DND-41 (cell line): ENCODE data around the gene CLSTN2.

Experiments
- ATAC-seq: fragments of 200-7000 bp; cut with Tn5 transposase; 3 replicates; pipeline ENCODE4 v1.9.1; 2021; ENCODE audit warnings: low read depth; ENCODE audit not compliant: insufficient read depth
- DNase-seq: peaks from one replicate; pipeline ENCODE4 v3.0.0-alpha.2; 2020
- H2AFZ ChIP-seq: 2 replicates; pipeline ENCODE4 v1.6.0; 2012; ENCODE audit warnings: low read depth, low read length
- H3K27ac ChIP-seq: 2 replicates; pipeline ENCODE4 v1.5.1; 2012; ENCODE audit warnings: low read length, inconsistent platforms
- H3K27me3 ChIP-seq: fragments of 200-600 bp; sonication (generic); 2 replicates; pipeline ENCODE4 v1.6.0; 2012; ENCODE audit warnings: low read length, mild to moderate bottlenecking, inconsistent platforms; ENCODE audit not compliant: insufficient read depth, poor library complexity
- H3K36me3 ChIP-seq: 2 replicates; pipeline ENCODE4 v1.5.1; 2012; ENCODE audit warnings: low read length, inconsistent platforms; ENCODE audit not compliant: insufficient read depth
- H3K4me1 ChIP-seq: 2 replicates; pipeline ENCODE4 v1.5.1; 2012; ENCODE audit warnings: mild to moderate bottlenecking, low read length; ENCODE audit not compliant: insufficient read depth
- H3K4me2 ChIP-seq: 2 replicates; pipeline ENCODE4 v1.6.0; 2012; ENCODE audit warnings: mild to moderate bottlenecking, moderate library complexity, low read length, inconsistent platforms; ENCODE audit not compliant: insufficient read depth
- H3K4me3 ChIP-seq, 2 experiments: fragments of 200-600 bp in 1 of 2; shearing (Covaris generic) in 1 of 2; 2 replicates each; pipeline ENCODE4 v1.5.1; 2012 to 2016; ENCODE audit warnings: inconsistent platforms in 2 of 2, low read length in 2 of 2, mild to moderate bottlenecking in 2 of 2, low read depth in 1 of 2, moderate library complexity in 1 of 2
- H3K79me2 ChIP-seq: 2 replicates; pipeline ENCODE4 v1.6.0; 2012; ENCODE audit warnings: low read length, inconsistent platforms; ENCODE audit not compliant: insufficient read depth
- H3K9ac ChIP-seq: 2 replicates; pipeline ENCODE4 v1.6.0; 2012; ENCODE audit warnings: low read depth, mild to moderate bottlenecking, inconsistent platforms, low read length, moderate library complexity
- H3K9me3 ChIP-seq: 2 replicates; pipeline ENCODE4 v1.5.1; 2012; ENCODE audit warnings: low read length, moderate library complexity, mild to moderate bottlenecking, inconsistent platforms; ENCODE audit not compliant: insufficient read depth, severe bottlenecking
- H4K20me1 ChIP-seq: 2 replicates; pipeline ENCODE4 v1.6.0; 2012; ENCODE audit warnings: low read length; ENCODE audit not compliant: insufficient read depth
- CTCF ChIP-seq: IDR thresholded peaks from 2 replicates; pipeline ENCODE4 v1.5.1; 2012; ENCODE audit warnings: borderline replicate concordance, low read length, moderate library complexity, mild to moderate bottlenecking; ENCODE audit not compliant: poor library complexity, severe bottlenecking; ENCODE audit errors: extremely low read depth
- EZH2 ChIP-seq: IDR thresholded peaks from 3 replicates; pipeline ENCODE4 v1.6.1; 2012; ENCODE audit warnings: borderline replicate concordance, low read depth, mild to moderate bottlenecking, moderate library complexity, low read length, inconsistent platforms; ENCODE audit not compliant: severe bottlenecking

The CLSTN2 gene

GRCh38 chr3:140076552-140076951 lies 141.6 kb downstream of the CLSTN2 start:
- Histone ChIP-seq H3K79me2 (no peaks in the 10 kb centered on the region), H3K4me3 (no peak overlapping the region), H3K4me1 (no peaks in the 10 kb centered on the region), H3K36me3 (no peaks in the 10 kb centered on the region), H3K27me3 (peaks cover 4% of the 10 kb centered on the region), H2AFZ (no peak overlapping the region), H3K9ac (no peak overlapping the region), H3K4me2 (no peak overlapping the region), H3K9me3 (no peaks in the 10 kb centered on the region), H3K27ac (no peak overlapping the region), H4K20me1 (no peaks in the 10 kb centered on the region)
- ATAC-seq (no peak), DNase-seq (no peak)
- TF ChIP-seq CTCF (no peak), EZH2 (no peak)

DNA sequence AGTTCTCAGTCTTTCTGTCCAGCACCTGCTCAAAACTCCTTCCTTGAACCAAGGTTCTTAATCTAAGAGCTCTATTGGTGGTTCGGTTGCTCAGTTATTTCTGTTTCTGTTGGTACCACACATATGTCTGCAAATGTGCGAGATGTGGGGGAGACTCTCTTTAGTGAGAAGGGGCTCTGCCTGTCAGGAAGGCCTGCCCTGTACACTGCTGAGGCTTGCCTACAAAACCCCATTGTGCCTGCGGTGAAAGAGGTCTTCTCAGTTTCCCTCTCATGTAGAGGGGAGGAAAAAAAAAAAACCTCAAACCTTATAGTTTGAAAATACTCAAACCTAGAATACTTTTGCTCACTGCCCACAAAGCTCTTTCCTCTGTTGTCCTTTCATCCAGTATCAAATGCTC lies 142.4 kb downstream of the CLSTN2 start:
- ATAC-seq = no peak
- TF ChIP-seq CTCF (no peak), EZH2 (no peak)
- Histone ChIP-seq H3K4me3 (no peak overlapping the region), H3K9ac (no peak overlapping the region), H2AFZ (no peak overlapping the region), H4K20me1 (no peaks in the 10 kb centered on the region), H3K4me1 (no peaks in the 10 kb centered on the region), H3K36me3 (no peaks in the 10 kb centered on the region), H3K27ac (no peak overlapping the region), H3K9me3 (no peaks in the 10 kb centered on the region), H3K4me2 (no peak overlapping the region), H3K27me3 (peaks cover 9% of the 10 kb centered on the region), H3K79me2 (no peaks in the 10 kb centered on the region)
- no peak for DNase-seq

- no peaks in the 10 kb centered on the region for H3K9me3 ChIP-seq
- H3K4me2 ChIP-seq = no peak overlapping the region
- no peaks in the 10 kb centered on the region for H4K20me1 ChIP-seq
- TF ChIP-seq EZH2 (no peak), CTCF (no peak)
- no peak overlapping the region for H2AFZ ChIP-seq
- no peaks in the 10 kb centered on the region for H3K79me2 ChIP-seq
- DNase-seq (no peak), ATAC-seq (no peak)
- H3K4me1 ChIP-seq = no peaks in the 10 kb centered on the region
- H3K9ac ChIP-seq = no peak overlapping the region
- no peaks in the 10 kb centered on the region for H3K36me3 ChIP-seq
- no peak overlapping the region for H3K4me3 ChIP-seq
- no peak overlapping the region for H3K27ac ChIP-seq
- peaks cover 9% of the 10 kb centered on the region for H3K27me3 ChIP-seq
Observed at GRCh38 chr3:140078343-140078742, 143.4 kb downstream of the CLSTN2 start.

DNA sequence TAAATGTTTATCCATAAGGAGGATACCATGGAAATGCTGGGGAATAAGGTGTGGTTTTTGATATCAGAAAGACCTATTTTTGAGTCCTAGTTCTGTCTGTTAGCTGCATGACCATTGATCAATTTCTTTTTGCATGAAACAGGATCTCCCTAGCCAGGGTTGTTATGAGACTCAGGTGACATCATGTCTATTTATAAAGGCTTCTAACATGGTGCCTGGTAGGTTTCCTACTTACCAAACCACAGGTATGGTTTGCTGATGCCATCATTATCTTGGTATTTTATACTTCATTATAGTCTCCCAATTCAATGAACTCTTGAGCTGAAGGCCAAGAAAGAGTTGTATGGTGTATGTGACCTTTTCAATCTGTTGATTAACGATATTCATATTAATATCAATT lies 144.0 kb downstream of the CLSTN2 start:
- no peak overlapping the region for H3K4me2 ChIP-seq
- no peak overlapping the region for H2AFZ ChIP-seq
- no peak overlapping the region for H3K27ac ChIP-seq
- no peak for TF ChIP-seq CTCF
- TF ChIP-seq EZH2 = no peak
- no peaks in the 10 kb centered on the region for H3K79me2 ChIP-seq
- H3K9me3 ChIP-seq = no peaks in the 10 kb centered on the region
- H3K4me1 ChIP-seq = no peaks in the 10 kb centered on the region
- no peak for DNase-seq
- peaks cover 10% of the 10 kb centered on the region for H3K27me3 ChIP-seq
- ATAC-seq = no peak
- no peaks in the 10 kb centered on the region for H4K20me1 ChIP-seq
- H3K9ac ChIP-seq = no peak overlapping the region
- H3K36me3 ChIP-seq = no peaks in the 10 kb centered on the region
- no peak overlapping the region for H3K4me3 ChIP-seq
